Dedifferentiated amniotic fluid mesenchymal stem cell (primary cell): ENCODE results near the gene LHX1.

Experiments used
- DNase-seq: peaks from one replicate; pipeline ENCODE4 v3.0.0-alpha.2; 2016; ENCODE audit errors: extremely low spot score

The LHX1 gene

GRCh38 chr17:36937001-36937958 is at the start of gene LHX1:
Gene LHX1 (plus strand): TSS chr17:36937475. CDS start chr17:36938198, 723 bp downstream.
- no peak for DNase-seq

DNA sequence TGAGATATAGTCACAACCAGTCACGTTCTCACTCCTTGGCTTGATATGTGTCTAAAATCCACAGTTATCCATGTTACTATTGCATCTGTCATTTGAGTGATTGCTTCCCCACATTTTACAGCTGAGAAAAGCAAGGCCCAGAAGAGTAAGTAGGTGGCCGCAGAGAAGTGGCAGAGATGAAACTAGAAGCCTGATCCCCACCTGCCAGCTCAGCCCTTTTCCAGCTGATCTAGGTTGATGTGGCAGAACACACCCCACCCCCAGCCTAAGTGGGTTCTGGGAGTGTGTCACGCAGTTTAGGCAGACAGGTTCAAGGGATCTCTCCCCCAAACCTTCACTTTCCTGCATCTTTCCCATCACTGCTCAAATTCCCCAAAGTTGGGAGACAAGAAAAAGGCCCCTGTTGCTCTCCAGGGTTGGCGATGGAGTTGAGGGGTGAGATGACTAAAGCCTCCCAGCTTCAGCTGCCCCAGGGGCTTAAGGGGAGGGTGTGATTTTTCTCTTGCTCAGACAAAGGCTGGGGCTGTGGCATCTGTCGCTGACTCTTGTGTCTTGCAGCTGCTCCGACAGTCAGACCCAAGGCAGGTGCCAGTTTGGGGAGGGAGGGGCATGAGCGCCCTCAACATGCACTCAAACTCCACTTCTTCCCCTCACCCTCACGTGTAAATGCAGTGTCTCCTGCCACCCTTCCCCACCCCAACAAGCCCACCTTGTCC is 48.9 kb upstream of the LHX1 start:
- DNase-seq, result no peak

GRCh38 chr17:36889770-36890349 is 47.4 kb upstream of the LHX1 start:
- DNase-seq, result no peak

GRCh38 chr17:36890398-36891168 is 46.7 kb upstream of the LHX1 start:
- DNase-seq, result no peak

- DNase-seq, result no peak
Measured at GRCh38 chr17:36892112-36892838, 45.0 kb upstream of the LHX1 start.

GRCh38 chr17:36894177-36894576 is 43.1 kb upstream of the LHX1 start:
- no peak for DNase-seq

- no peak for DNase-seq
Measured at GRCh38 chr17:36894925-36895324, 42.4 kb upstream of the LHX1 start.

- no peak for DNase-seq
Measured at GRCh38 chr17:36899250-36900159, 37.8 kb upstream of the LHX1 start.

GRCh38 chr17:36900160-36900512 is 37.1 kb upstream of the LHX1 start:
- DNase-seq, result no peak

DNA sequence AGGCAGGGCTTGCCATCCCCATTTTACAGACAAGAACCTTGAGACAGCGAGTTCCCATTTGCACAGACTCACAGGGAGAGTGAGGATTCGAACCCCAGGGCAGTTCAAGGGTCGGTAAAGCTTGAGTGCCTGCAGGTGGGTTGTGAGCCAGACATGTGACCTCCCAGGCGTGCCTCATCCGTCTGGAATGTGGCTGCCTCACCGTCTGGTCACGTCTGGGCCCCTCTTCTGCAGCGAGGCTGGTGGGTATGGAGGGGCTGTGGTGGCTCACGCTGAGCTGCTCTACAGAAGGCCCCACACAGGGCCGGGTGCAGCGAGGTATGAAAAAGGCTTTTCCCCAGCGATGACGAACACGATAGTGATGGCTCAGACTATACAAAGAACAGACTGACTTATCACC is 35.8 kb upstream of the LHX1 start:
- no peak for DNase-seq

GRCh38 chr17:36907407-36907806 is 29.9 kb upstream of the LHX1 start:
- no peak for DNase-seq

- DNase-seq, result no peak
Measured at GRCh38 chr17:36910513-36910912, 26.8 kb upstream of the LHX1 start.

DNA sequence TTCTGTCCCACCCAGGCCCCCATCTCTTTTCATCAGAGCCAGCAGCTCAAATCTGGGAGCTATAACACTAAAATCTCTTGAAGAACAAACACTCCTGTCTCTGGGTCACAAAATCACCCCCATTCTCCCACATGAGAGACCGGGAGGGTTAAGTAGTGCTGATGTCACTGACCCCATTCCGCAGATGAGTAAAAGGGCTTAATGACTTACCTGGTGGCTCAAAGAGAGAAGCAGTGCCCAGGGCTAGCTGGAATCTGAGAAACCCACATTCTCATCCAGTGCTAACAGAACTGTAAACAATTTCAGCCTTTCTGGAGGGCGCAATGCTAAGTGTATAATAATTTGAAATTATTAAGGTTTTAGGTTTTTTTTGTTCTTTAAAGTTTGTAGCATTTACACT is 26.3 kb upstream of the LHX1 start:
- no peak for DNase-seq

DNA sequence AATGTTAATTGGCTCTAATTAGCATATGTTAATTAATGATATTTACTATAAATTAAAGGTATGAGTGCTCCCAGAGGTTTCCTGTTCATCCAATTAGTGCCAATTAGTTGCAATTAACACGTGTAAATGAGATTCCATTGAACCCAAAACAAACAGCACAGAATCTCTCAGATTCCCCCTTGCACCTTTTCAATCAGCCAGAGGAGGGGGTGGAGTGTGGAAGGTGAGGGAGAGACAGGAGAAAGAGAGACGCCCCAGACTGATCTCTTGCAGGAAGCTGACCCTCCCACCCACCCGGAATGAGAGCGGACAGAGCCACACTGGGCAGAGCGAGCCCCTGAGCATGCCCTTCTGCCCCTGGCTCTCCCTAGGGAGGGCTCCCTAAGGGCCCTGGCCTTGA is 24.1 kb upstream of the LHX1 start:
- no peak for DNase-seq

DNA sequence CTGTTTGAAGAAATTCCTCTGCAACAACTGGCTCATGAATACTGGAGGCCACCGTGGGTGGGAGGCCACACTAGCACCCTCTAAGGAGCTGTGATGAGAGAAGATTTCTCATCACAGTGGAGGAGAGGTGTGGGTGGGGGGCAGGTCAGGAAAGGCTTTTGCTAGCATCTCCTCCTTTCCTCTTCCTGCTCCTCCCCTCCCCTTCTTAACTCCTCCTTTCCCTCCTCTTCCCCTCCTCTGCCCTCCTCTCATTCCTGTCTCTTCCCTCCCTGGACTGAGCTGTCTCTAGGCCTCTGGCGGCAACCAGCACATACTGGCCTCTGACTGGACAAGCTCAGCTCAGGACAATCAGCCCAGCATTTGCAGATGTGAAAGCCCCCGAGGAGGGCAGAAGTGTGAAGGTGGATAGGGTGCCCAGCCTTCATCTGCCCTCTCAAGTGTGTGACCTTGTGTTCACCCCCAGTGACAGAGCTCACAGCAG is 19.0 kb upstream of the LHX1 start:
- DNase-seq, result no peak

DNA sequence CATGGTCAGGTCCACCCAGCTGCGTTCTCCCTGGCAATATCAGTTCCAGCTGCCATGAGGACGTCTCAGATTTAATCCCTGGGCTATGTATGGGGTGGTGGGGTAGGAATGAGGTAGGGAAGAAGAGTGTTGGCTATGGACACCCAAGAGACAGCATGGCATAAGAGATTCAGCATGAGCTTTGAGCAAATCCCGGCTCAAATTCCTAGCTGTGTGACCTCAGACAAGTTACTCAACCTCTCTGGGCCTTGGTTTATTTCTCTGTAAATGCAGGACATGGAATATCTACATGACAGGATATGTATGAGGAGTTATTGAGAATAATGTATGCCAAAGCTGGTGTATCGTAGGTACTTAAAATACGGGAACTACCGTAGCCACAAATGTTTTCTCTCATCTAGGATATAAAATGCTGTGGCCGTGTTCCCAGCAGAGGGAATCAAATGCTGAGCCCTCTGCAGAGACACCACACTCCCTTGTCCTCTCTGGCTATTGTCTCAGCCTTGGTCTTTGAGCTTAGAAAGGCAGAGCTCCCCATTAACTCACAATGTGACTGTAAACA is 17.8 kb upstream of the LHX1 start:
- no peak for DNase-seq

- no peak for DNase-seq
Measured at GRCh38 chr17:36920032-36921005, 17.0 kb upstream of the LHX1 start.

DNA sequence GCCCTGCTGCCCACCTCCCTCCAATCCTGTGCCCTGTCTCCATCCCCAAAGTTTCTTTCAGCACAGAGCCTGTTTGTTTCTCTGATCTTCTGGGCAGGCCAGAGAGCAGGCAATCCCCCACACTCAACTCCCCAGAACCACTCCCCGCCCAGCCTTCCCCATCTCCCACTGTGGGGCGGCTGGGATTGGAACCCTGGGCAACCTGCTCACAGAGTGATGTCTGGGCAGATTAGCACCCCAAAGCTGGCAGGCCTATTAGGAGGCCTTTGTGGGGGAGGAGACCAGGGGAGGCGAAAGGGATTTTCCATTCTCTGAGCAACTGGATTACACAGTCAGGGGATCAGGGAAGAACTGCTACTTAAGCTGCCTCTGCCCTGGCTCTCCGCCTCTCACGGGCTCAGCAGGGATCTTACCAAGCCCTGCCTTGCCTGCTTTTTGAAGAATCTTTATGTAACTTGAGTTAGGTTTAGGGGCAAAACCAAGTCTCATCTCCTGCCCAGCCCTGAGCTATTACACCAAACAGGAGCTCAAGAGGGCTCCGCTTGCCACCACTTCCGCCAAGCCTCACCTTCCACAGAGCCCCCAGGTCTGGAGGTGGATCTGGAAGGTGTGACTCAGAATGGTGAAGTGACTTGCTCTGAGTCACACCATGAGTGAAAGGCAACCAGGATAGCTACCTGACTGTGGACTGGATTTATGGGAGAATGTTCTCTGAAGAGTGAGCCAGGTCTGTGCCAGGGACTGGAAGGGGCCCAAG is 16.0 kb upstream of the LHX1 start:
- no peak for DNase-seq
